Measurements from ENCODE around the gene ALKBH5.

Gene ALKBH5

DNA sequence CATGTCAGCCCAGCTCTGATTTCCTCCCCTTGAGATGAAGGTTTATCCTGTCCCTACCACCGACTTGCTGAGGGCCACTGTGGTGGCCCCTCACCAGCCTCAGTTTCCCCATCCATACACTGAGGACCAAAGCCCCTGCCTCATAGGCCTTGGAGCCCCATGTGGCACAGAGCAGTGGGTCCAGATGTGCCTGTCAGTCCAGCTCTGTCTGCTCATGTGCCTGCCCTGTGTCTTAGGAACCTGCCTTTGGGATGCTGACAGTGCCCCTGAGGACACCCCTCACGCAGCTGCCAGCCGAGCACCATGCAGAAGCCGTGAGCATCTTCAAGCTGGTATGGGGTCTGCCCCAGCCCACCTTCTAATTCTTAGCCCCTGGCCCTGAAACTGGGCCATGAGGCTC lies 39.4 kb upstream of the ALKBH5 start:
- H3K27me3 ChIP-seq (ENCODE audit: control insufficient read depth in 1 of 2, insufficient read depth in 2 of 2, low read length in 2 of 2): peaks cover 2 to 18% of the 10 kb centered on the region in 2 donors
- no peaks in the 10 kb centered on the region for H3K9me3 ChIP-seq (ENCODE audit: control insufficient read depth in 2 of 2, low read length in 2 of 2)
- no peaks in the 10 kb centered on the region for H3K36me3 ChIP-seq (ENCODE audit: control insufficient read depth in 2 of 2, insufficient read depth in 2 of 2, low read length in 2 of 2)
- no peak overlapping the region for H3K4me3 ChIP-seq (ENCODE audit: low read length in 2 of 2)
- no peak overlapping the region for H3K9ac ChIP-seq (ENCODE audit: low read length in 2 of 2)
- H3K4me1 ChIP-seq (ENCODE audit: control insufficient read depth, insufficient read depth, low read length): peaks cover 3% of the 10 kb centered on the region
- H3K27ac ChIP-seq (ENCODE audit: low read length): no peak overlapping the region

DNA sequence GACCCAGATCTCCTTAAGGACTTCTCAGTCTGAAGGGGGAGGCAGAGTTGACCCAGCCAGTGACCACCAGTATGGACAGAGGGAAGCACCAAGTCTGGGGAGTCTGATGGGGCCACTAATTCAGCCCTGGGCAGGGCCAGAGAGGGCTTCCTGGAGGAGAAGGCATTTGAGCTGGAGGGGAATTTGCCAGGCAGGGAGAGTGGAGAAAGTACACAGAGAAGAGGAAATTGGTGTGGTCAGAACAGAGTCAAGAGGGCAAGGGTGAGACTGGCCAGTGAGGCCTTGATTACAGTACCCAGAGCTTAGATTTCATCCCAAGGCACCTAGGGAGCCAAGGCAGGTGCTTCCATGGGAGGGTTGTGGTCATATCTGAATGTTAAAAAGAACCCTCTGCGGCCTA lies 38.8 kb upstream of the ALKBH5 start:
- Histone ChIP-seq H3K27me3 (ENCODE audit: control insufficient read depth in 1 of 2, insufficient read depth in 2 of 2, low read length in 2 of 2) (peaks cover 2 to 18% of the 10 kb centered on the region in 2 donors), H3K4me3 (ENCODE audit: low read length in 2 of 2) (no peak overlapping the region), H3K9ac (ENCODE audit: low read length in 2 of 2) (no peak overlapping the region), H3K27ac (ENCODE audit: low read length) (no peak overlapping the region), H3K9me3 (ENCODE audit: control insufficient read depth in 2 of 2, low read length in 2 of 2) (no peaks in the 10 kb centered on the region), H3K36me3 (ENCODE audit: control insufficient read depth in 2 of 2, insufficient read depth in 2 of 2, low read length in 2 of 2) (no peaks in the 10 kb centered on the region), H3K4me1 (ENCODE audit: control insufficient read depth, insufficient read depth, low read length) (peaks cover 3% of the 10 kb centered on the region)

DNA sequence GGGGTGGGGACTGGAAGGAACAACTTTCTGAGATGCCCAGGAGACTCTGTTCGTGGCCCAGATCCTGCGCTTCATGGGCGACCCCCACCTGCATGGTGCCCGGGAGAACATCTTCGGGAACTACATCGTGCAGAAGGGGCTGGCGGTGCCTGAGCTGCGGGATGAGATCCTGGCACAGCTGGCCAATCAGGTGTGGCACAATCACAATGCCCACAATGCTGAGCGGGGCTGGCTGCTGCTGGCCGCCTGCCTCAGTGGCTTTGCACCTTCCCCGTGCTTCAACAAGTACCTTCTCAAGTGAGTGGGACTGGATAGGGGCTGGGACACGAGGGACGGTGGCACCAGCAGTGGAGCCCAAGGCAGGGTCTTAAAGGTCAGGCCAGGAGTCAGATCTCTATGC lies 37.8 kb upstream of the ALKBH5 start:
- peaks cover 2 to 16% of the 10 kb centered on the region in 2 donors for H3K27me3 ChIP-seq (ENCODE audit: control insufficient read depth in 1 of 2, insufficient read depth in 2 of 2, low read length in 2 of 2)
- H3K9me3 ChIP-seq (ENCODE audit: control insufficient read depth in 2 of 2, low read length in 2 of 2): no peaks in the 10 kb centered on the region
- no peak overlapping the region for H3K9ac ChIP-seq (ENCODE audit: low read length in 2 of 2)
- H3K4me3 ChIP-seq (ENCODE audit: low read length in 2 of 2): no peak overlapping the region
- H3K4me1 ChIP-seq (ENCODE audit: control insufficient read depth, insufficient read depth, low read length): peaks cover 3% of the 10 kb centered on the region
- H3K27ac ChIP-seq (ENCODE audit: low read length): no peak overlapping the region
- no peaks in the 10 kb centered on the region for H3K36me3 ChIP-seq (ENCODE audit: control insufficient read depth in 2 of 2, insufficient read depth in 2 of 2, low read length in 2 of 2)

DNA sequence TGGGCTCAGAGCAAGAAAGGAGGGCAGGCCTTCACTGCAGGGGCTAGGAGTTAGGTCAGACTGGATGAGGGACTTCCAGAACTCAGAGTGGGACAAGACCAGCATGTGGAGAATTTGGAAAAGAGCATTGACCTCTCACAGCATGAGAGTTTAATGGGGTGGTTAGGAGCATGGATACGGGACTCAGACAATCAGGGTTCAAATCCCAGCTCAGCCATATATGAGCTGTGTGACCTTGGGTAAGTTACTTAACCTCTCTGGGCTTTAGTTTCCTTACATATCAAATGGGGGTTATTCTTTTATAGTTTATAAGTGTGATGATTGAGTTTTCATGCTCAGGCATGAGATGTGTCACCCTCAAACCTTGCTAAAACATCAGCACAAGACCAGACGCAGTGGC lies 37.4 kb upstream of the ALKBH5 start:
- no peak overlapping the region for H3K9ac ChIP-seq (ENCODE audit: low read length in 2 of 2)
- no peaks in the 10 kb centered on the region for H3K36me3 ChIP-seq (ENCODE audit: control insufficient read depth in 2 of 2, insufficient read depth in 2 of 2, low read length in 2 of 2)
- no peaks in the 10 kb centered on the region for H3K4me1 ChIP-seq (ENCODE audit: control insufficient read depth, insufficient read depth, low read length)
- H3K9me3 ChIP-seq (ENCODE audit: control insufficient read depth in 2 of 2, low read length in 2 of 2): no peaks in the 10 kb centered on the region
- peaks cover 2 to 16% of the 10 kb centered on the region in 2 donors for H3K27me3 ChIP-seq (ENCODE audit: control insufficient read depth in 1 of 2, insufficient read depth in 2 of 2, low read length in 2 of 2)
- no peak overlapping the region for H3K27ac ChIP-seq (ENCODE audit: low read length)
- no peak overlapping the region for H3K4me3 ChIP-seq (ENCODE audit: low read length in 2 of 2)

DNA sequence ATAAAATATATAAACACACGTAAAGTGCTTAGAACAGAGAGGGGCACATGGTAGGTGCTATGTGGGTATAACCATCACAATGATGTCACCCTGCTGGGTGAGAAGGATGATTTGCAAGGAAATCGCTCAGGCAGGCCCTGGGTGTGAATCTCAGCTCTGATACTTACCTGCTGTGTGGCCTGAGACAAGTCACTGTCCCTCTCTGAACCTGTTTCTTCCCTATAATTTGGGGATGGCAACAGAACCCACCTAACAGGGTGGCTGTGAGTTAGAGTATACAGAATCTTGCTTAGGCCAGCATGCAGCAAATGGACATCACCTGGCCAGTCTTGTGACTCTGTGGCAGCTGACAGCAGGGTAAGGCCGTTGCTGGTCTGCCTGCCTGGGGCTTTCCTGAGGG lies 36.6 kb upstream of the ALKBH5 start:
- no peaks in the 10 kb centered on the region for H3K9me3 ChIP-seq (ENCODE audit: control insufficient read depth in 2 of 2, low read length in 2 of 2)
- H3K4me3 ChIP-seq (ENCODE audit: low read length in 2 of 2): no peak overlapping the region
- H3K9ac ChIP-seq (ENCODE audit: low read length in 2 of 2): no peak overlapping the region
- no peak overlapping the region for H3K27ac ChIP-seq (ENCODE audit: low read length)
- no peaks in the 10 kb centered on the region for H3K36me3 ChIP-seq (ENCODE audit: control insufficient read depth in 2 of 2, insufficient read depth in 2 of 2, low read length in 2 of 2)
- H3K27me3 ChIP-seq (ENCODE audit: control insufficient read depth in 1 of 2, insufficient read depth in 2 of 2, low read length in 2 of 2): peaks cover 2 to 15% of the 10 kb centered on the region in 2 donors
- H3K4me1 ChIP-seq (ENCODE audit: control insufficient read depth, insufficient read depth, low read length): no peaks in the 10 kb centered on the region

DNA sequence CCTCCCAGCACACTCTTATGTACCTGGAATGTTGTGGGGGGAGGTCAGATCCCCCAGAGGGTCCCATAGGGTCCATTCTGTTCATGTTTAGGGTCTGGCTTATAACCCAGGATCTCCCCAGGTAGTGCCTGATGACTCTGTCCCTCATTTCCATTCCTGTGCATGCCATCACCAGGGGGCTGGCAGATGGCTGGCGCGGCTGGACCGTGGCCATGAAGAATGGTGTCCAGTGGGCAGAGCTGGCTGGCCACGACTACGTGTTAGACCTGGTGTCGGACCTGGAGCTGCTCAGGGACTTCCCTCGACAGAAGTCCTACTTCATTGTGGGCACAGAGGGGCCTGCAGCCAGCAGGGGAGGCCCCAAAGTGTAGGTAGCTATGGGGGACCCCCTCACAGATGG lies 35.0 kb upstream of the ALKBH5 start:
- Histone ChIP-seq H3K27ac (ENCODE audit: low read length) (no peak overlapping the region), H3K36me3 (ENCODE audit: control insufficient read depth in 2 of 2, insufficient read depth in 2 of 2, low read length in 2 of 2) (no peaks in the 10 kb centered on the region), H3K4me3 (ENCODE audit: low read length in 2 of 2) (no peak overlapping the region), H3K27me3 (ENCODE audit: control insufficient read depth in 1 of 2, insufficient read depth in 2 of 2, low read length in 2 of 2) (peaks cover 0 to 4% of the 10 kb centered on the region in 2 donors), H3K9ac (ENCODE audit: low read length in 2 of 2) (no peak overlapping the region), H3K4me1 (ENCODE audit: control insufficient read depth, insufficient read depth, low read length) (peaks cover 8% of the 10 kb centered on the region), H3K9me3 (ENCODE audit: control insufficient read depth in 2 of 2, low read length in 2 of 2) (no peaks in the 10 kb centered on the region)

DNA sequence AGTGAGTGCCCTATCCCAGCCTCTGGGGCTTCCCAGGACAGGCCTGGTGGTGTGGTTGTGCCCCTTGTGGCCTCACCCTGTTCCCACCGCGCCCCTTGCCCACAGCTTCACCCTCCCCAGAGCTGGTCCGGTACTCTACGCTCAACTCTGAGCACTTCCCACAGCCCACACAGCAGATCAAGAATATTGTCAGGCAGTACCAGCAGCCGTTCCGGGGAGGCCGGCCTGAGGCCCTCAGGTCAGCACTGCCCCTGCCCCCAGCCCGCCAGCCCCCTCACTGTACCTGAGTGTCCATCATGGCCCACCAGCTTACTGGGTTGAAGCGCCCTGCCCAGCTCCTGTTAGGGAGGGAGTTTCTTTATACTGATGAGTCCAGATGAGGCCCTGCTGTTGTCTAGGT lies 32.3 kb upstream of the ALKBH5 start:
- Histone ChIP-seq H3K36me3 (ENCODE audit: control insufficient read depth in 2 of 2, insufficient read depth in 2 of 2, low read length in 2 of 2) (no peaks in the 10 kb centered on the region), H3K27ac (ENCODE audit: low read length) (no peak overlapping the region)

DNA sequence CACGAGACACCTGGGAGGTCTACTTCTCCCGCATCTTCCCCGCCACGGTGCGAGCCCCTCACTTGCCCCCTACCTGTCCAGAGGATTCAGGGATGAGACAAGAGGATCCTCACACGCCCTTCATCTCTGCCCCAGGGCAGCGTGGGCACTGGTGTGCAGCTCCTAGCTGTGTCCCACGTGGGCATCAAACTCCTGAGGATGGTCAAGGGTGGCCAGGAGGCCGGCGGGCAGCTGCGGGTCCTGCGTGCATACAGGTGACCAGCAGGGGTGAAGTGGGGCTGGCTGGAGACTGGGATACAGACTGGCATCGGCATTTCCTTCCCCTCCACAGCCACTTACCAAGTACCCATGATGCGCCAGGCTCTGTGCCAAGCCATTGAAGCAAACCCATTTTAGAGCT lies 28.4 kb upstream of the ALKBH5 start:
- Histone ChIP-seq H3K9ac (ENCODE audit: low read length in 2 of 2) (no peak overlapping the region), H3K27me3 (ENCODE audit: control insufficient read depth in 1 of 2, insufficient read depth in 2 of 2, low read length in 2 of 2) (no peaks in the 10 kb centered on the region), H3K27ac (ENCODE audit: low read length) (no peak overlapping the region), H3K36me3 (ENCODE audit: control insufficient read depth in 2 of 2, insufficient read depth in 2 of 2, low read length in 2 of 2) (no peaks in the 10 kb centered on the region), H3K4me1 (ENCODE audit: control insufficient read depth, insufficient read depth, low read length) (peaks cover 18% of the 10 kb centered on the region), H3K9me3 (ENCODE audit: control insufficient read depth in 2 of 2, low read length in 2 of 2) (no peaks in the 10 kb centered on the region), H3K4me3 (ENCODE audit: low read length in 2 of 2) (no peak overlapping the region)

More for the DNA sequence above, 32.3 kb upstream of the ALKBH5 start:
- Histone ChIP-seq H3K4me3 (ENCODE audit: low read length in 2 of 2) (no peak overlapping the region), H3K27me3 (ENCODE audit: control insufficient read depth in 1 of 2, insufficient read depth in 2 of 2, low read length in 2 of 2) (no peaks in the 10 kb centered on the region), H3K9me3 (ENCODE audit: control insufficient read depth in 2 of 2, low read length in 2 of 2) (no peaks in the 10 kb centered on the region), H3K4me1 (ENCODE audit: control insufficient read depth, insufficient read depth, low read length) (peaks cover 11% of the 10 kb centered on the region), H3K9ac (ENCODE audit: low read length in 2 of 2) (no peak overlapping the region)

DNA sequence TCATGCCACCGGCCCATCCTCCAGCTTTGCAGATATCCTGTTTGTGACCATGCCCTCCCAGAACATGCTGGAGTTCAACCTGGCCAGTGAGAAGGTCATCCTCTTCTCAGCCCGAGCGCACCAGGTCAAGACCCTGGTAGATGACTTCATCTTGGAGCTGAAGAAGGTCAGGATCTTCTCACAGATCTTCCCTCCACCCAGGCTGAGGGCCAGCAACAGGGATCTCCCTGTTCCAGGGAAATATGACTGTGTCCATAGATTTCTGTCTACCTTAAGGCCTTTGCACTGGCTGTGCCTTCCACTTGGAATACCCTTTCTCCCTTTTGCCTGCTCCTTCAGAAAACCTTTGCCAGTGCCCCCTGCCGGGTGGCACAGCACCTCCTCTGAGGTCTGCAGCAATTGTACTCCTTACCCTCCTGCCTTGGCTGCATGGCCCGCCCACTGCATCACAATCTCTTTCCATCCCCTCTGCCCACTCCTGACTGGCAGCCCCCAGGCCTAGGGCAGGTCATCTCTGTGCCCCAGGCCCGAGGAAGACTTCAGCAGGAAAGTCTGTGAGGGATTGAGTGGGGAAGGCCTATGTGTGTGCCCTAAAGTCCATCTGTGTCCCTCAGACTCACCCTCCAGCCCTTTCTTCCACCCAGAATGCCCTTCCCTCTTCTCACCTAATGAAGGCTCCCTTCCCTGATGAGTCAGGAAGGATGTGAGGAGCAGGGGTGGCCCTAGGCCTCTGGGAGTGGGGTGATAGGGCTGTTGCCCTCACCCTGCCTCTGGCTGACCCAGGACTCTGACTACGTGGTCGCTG lies 27.3 kb upstream of the ALKBH5 start:
- Histone ChIP-seq H3K4me1 (ENCODE audit: control insufficient read depth, insufficient read depth, low read length) (peaks cover 18% of the 10 kb centered on the region), H3K27ac (ENCODE audit: low read length) (no peak overlapping the region), H3K27me3 (ENCODE audit: control insufficient read depth in 1 of 2, insufficient read depth in 2 of 2, low read length in 2 of 2) (no peaks in the 10 kb centered on the region), H3K36me3 (ENCODE audit: control insufficient read depth in 2 of 2, insufficient read depth in 2 of 2, low read length in 2 of 2) (no peaks in the 10 kb centered on the region), H3K9me3 (ENCODE audit: control insufficient read depth in 2 of 2, low read length in 2 of 2) (no peaks in the 10 kb centered on the region), H3K4me3 (ENCODE audit: low read length in 2 of 2) (no peak overlapping the region), H3K9ac (ENCODE audit: low read length in 2 of 2) (no peak overlapping the region)

DNA sequence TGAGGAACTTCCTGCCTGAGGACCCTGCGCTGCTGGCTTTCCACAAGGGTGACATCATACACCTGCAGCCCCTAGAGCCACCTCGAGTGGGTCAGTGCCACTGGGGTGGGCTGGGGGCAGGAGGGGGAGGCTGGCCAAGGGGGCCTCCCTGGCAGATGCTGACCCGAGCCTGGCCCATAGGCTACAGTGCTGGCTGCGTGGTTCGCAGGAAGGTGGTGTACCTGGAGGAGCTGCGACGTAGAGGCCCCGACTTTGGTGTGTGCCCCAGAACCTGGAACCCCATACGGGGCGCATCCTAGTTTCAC lies 26.7 kb upstream of the ALKBH5 start:
- Histone ChIP-seq H3K27me3 (ENCODE audit: control insufficient read depth in 1 of 2, insufficient read depth in 2 of 2, low read length in 2 of 2) (no peaks in the 10 kb centered on the region), H3K27ac (ENCODE audit: low read length) (no peak overlapping the region), H3K4me1 (ENCODE audit: control insufficient read depth, insufficient read depth, low read length) (peaks cover 18% of the 10 kb centered on the region), H3K9me3 (ENCODE audit: control insufficient read depth in 2 of 2, low read length in 2 of 2) (no peaks in the 10 kb centered on the region), H3K4me3 (ENCODE audit: low read length in 2 of 2) (no peak overlapping the region), H3K36me3 (ENCODE audit: control insufficient read depth in 2 of 2, insufficient read depth in 2 of 2, low read length in 2 of 2) (no peaks in the 10 kb centered on the region), H3K9ac (ENCODE audit: low read length in 2 of 2) (no peak overlapping the region)

DNA sequence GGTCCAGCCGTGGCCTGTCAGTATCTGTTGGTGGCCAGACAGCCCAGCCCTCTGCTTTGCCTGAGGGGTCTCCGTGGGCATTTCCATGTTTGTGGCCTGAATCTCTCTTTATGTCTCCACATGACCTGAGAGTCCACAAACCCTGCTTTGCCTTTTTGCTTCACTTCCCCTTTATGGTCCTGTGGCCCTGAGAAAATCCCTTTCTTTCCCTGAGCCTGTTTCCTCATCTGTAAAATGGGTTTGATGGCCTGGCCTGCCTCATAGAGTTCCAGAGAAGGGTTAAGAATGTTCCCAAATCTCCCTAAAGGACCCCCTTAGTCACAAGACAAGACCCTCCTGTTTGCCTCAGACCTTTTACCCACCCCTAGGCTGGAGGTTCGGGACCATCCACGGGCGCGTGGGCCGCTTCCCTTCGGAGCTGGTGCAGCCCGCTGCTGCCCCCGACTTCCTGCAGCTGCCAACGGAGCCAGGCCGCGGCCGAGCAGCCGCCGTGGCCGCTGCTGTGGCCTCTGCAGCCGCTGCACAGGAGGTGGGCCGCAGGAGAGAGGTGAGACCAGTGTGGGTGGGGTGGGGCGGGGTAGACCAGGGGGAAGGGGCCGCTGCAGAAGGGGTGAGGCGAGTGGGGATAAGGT lies 26.2 kb upstream of the ALKBH5 start:
- peaks cover 18% of the 10 kb centered on the region for H3K4me1 ChIP-seq (ENCODE audit: control insufficient read depth, insufficient read depth, low read length)
- no peak overlapping the region for H3K9ac ChIP-seq (ENCODE audit: low read length in 2 of 2)
- no peaks in the 10 kb centered on the region for H3K36me3 ChIP-seq (ENCODE audit: control insufficient read depth in 2 of 2, insufficient read depth in 2 of 2, low read length in 2 of 2)
- H3K27ac ChIP-seq (ENCODE audit: low read length): no peak overlapping the region
- no peak overlapping the region for H3K4me3 ChIP-seq (ENCODE audit: low read length in 2 of 2)
- no peaks in the 10 kb centered on the region for H3K27me3 ChIP-seq (ENCODE audit: control insufficient read depth in 1 of 2, insufficient read depth in 2 of 2, low read length in 2 of 2)
- H3K9me3 ChIP-seq (ENCODE audit: control insufficient read depth in 2 of 2, low read length in 2 of 2): no peaks in the 10 kb centered on the region
